GM12873 (cell line): ENCODE measurements around the gene SMIM22.

Experiments
- CTCF ChIP-seq: IDR thresholded peaks from 2 replicates; pipeline ENCODE4 v1.5.1; 2012; ENCODE audit warnings: low read depth, mild to moderate bottlenecking, moderate library complexity, low read length, control low read depth; ENCODE audit not compliant: insufficient read depth; ENCODE audit errors: missing control alignments

Gene SMIM22

GRCh38 chr16:4763791-4764190, 31.4 kb upstream of the SMIM22 start:
- TF ChIP-seq CTCF, result no peak

GRCh38 chr16:4765511-4766474, 29.4 kb upstream of the SMIM22 start:
- TF ChIP-seq CTCF, result no peak

GRCh38 chr16:4766875-4767628, 28.1 kb upstream of the SMIM22 start, which contains the start of gene ZNF500:
ZNF500 (minus strand) TSS chr16:4767162; CDS start chr16:4765978, 1,184 bp downstream.
- no peak for TF ChIP-seq CTCF

GRCh38 chr16:4767872-4768548, 27.2 kb upstream of the SMIM22 start:
- no peak for TF ChIP-seq CTCF

GRCh38 chr16:4768549-4769305, 26.4 kb upstream of the SMIM22 start:
- TF ChIP-seq CTCF, result no peak

GRCh38 chr16:4769306-4769638, 25.9 kb upstream of the SMIM22 start:
- TF ChIP-seq CTCF, result no peak
